Epithelial cell of prostate (primary cell): ENCODE data around the gene TRABD2A.
"Not testable (repeated sequence)": the region's sequence is repeated elsewhere in the genome, so short reads cannot be mapped to it uniquely, and the experiment has no call there.

Source experiments
- DNase-seq: peaks from one replicate; pipeline ENCODE4 v3.0.0-alpha.2; 2011; ENCODE audit warnings: low read depth, low spot score
- H3K27ac ChIP-seq: fragments of 450-650 bp; 2 replicates; pipeline ENCODE4 v1.5.1; 2017; ENCODE audit warnings: mild to moderate bottlenecking

TRABD2A gene

GRCh38 chr2:84882775-84883550, 2.1 kb upstream of the TRABD2A start:
- DNase-seq: no peak
- H3K27ac ChIP-seq: no peak overlapping the region

GRCh38 chr2:84882414-84882738, 1.5 kb upstream of the TRABD2A start:
- DNase-seq: no peak
- H3K27ac ChIP-seq: no peak overlapping the region

- DNase-seq: no peak
- no peak overlapping the region for H3K27ac ChIP-seq
Measured at GRCh38 chr2:84881581-84882413, 913 bp upstream of the TRABD2A start.

- no peak overlapping the region for H3K27ac ChIP-seq
- DNase-seq: no peak
Measured at GRCh38 chr2:84880395-84880644, 564 bp downstream of the TRABD2A start.

- H3K27ac ChIP-seq: no peak overlapping the region
- DNase-seq: no peak
Measured at GRCh38 chr2:84879584-84880394, 1.1 kb downstream of the TRABD2A start.

GRCh38 chr2:84878896-84879583, 1.8 kb downstream of the TRABD2A start:
- no peak overlapping the region for H3K27ac ChIP-seq
- no peak for DNase-seq

- H3K27ac ChIP-seq: no peak overlapping the region
- DNase-seq: no peak
Measured at GRCh38 chr2:84878459-84878858, 2.4 kb downstream of the TRABD2A start.

- no peak for DNase-seq
- H3K27ac ChIP-seq: no peak overlapping the region
Measured at GRCh38 chr2:84876369-84876768, 4.5 kb downstream of the TRABD2A start.

- not testable (repeated sequence) for DNase-seq, H3K27ac ChIP-seq
Measured at GRCh38 chr2:84875619-84876018, 5.3 kb downstream of the TRABD2A start.

- H3K27ac ChIP-seq: no peak overlapping the region
- no peak for DNase-seq
Measured at GRCh38 chr2:84875213-84875560, 5.7 kb downstream of the TRABD2A start.

GRCh38 chr2:84874381-84875212, 6.3 kb downstream of the TRABD2A start:
- H3K27ac ChIP-seq: no peak overlapping the region
- no peak for DNase-seq

GRCh38 chr2:84873350-84873749, 7.5 kb downstream of the TRABD2A start:
- H3K27ac ChIP-seq: no peak overlapping the region
- DNase-seq: no peak

- H3K27ac ChIP-seq, DNase-seq: not testable (repeated sequence)
Measured at GRCh38 chr2:84872691-84873090, 8.2 kb downstream of the TRABD2A start.

- H3K27ac ChIP-seq: no peak overlapping the region
- DNase-seq: no peak
Measured at GRCh38 chr2:84870306-84870705, 10.6 kb downstream of the TRABD2A start.

- not testable (repeated sequence) for DNase-seq, H3K27ac ChIP-seq
Measured at GRCh38 chr2:84868327-84868726, 12.6 kb downstream of the TRABD2A start.

GRCh38 chr2:84866122-84866521, 14.8 kb downstream of the TRABD2A start:
- no peak overlapping the region for H3K27ac ChIP-seq

GRCh38 chr2:84865181-84865783, 15.6 kb downstream of the TRABD2A start:
- no peak for DNase-seq

More at GRCh38 chr2:84866122-84866521, 14.8 kb downstream of the TRABD2A start:
- no peak for DNase-seq

GRCh38 chr2:84862006-84862405, 18.9 kb downstream of the TRABD2A start:
- no peak overlapping the region for H3K27ac ChIP-seq
- no peak for DNase-seq

More at GRCh38 chr2:84865181-84865783, 15.6 kb downstream of the TRABD2A start:
- no peak overlapping the region for H3K27ac ChIP-seq

GRCh38 chr2:84861539-84861938, 19.3 kb downstream of the TRABD2A start:
- no peak for DNase-seq
- H3K27ac ChIP-seq: no peak overlapping the region
